Measurements from ENCODE around the gene COL3A1.

The COL3A1 gene

GRCh38 chr2:188974164-188974563, at the start of gene COL3A1:
TSS of gene COL3A1 (plus strand) at chr2:188974373. CDS start at chr2:188974490, 117 bp downstream.
- Mint-ChIP-seq H3K4me3 (no peak within 1 kb of the TSS), H3K27ac (no peak within 1 kb of the TSS), H3K9me3 (no peaks in the 10 kb centered on the region), H3K4me1 (peaks cover 0 to 6% of the 10 kb centered on the region in 2 donors), H3K27me3 (no peaks in the 10 kb centered on the region), H3K36me3 (no peaks in the 10 kb centered on the region)
- DNase-seq (no peak), ATAC-seq (replicated peaks) (no peak)

DNA sequence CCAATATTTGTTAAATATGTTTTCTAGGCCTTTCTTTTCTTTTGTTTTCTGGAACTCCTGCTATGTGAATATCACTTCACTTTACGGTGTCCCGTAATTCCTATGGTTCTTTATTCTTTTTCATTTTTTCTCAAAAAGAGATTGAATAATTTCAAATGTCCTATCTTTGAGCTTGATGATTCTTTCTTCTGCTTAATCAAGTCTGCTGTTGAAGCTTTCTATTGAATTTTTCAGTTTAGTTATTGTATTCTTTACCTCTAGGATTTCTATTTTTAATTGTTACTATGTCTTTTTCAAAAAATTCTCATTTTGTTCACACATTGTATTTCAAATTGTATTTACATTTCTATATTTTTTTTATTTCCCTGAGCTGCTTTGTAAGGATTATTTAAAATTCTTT, 45.5 kb upstream of the COL3A1 start:
- Mint-ChIP-seq H3K27ac (no peak overlapping the region), H3K36me3 (no peaks in the 10 kb centered on the region), H3K9me3 (peaks cover 5 to 10% of the 10 kb centered on the region in 2 donors), H3K4me3 (no peak overlapping the region), H3K4me1 (no peaks in the 10 kb centered on the region), H3K27me3 (no peaks in the 10 kb centered on the region)
- ATAC-seq (replicated peaks), result no peak
- no peak for DNase-seq

DNA sequence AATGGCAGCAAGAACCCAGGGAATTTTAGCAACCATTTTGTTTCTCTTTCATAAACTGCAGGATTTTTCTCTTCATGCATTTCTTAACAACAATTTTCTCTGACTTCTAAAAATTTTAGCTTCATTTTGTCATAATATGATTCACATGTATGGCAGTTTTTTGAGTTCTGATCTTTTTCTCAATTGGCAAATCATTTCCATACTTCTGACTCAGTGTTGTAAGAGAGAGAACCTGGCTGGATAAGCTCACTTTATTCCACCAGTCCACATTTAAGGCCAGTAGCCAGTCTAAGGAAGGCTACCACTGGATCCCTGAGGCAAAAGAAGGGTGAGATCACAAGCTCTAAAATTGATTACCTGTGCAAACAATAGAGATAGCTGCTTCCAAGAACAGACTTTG, 42.8 kb upstream of the COL3A1 start:
- Mint-ChIP-seq H3K9me3 (peaks cover 0 to 7% of the 10 kb centered on the region in 2 donors), H3K36me3 (no peaks in the 10 kb centered on the region), H3K4me3 (no peak overlapping the region), H3K4me1 (no peaks in the 10 kb centered on the region), H3K27ac (no peak overlapping the region), H3K27me3 (no peaks in the 10 kb centered on the region)
- ATAC-seq (replicated peaks), result no peak
- no peak for DNase-seq

GRCh38 chr2:188937228-188938220, 36.6 kb upstream of the COL3A1 start:
- no peaks in the 10 kb centered on the region for H3K9me3 Mint-ChIP-seq
- H3K36me3 Mint-ChIP-seq, result no peaks in the 10 kb centered on the region
- H3K4me3 Mint-ChIP-seq, result no peak overlapping the region
- DNase-seq, result no peak
- H3K27ac Mint-ChIP-seq, result no peak overlapping the region
- no peak for ATAC-seq (replicated peaks)
- no peaks in the 10 kb centered on the region for H3K4me1 Mint-ChIP-seq
- H3K27me3 Mint-ChIP-seq, result no peaks in the 10 kb centered on the region

DNA sequence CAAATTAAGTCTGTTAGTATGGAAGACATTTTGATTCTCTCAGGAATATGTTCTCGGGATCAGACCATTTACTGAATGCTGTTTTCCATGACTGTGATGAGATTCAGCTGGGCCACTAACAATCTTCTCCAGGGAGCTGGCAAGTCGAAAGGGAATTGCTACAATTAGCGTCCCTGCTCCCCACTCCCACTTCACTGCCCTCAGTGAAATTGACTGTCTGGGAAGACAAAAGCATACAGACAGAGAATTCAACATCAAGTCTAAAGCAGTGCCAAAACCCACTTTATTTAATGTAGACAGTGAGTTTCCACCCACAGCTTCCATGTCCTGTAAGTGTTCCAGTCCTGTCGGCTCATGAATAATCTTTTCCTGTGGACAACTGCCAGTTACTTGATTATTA, 34.0 kb upstream of the COL3A1 start:
- Mint-ChIP-seq H3K36me3 (no peaks in the 10 kb centered on the region), H3K27ac (no peak overlapping the region), H3K27me3 (no peaks in the 10 kb centered on the region), H3K9me3 (no peaks in the 10 kb centered on the region), H3K4me1 (no peaks in the 10 kb centered on the region), H3K4me3 (no peak overlapping the region)
- ATAC-seq (replicated peaks) (no peak), DNase-seq (no peak)

DNA sequence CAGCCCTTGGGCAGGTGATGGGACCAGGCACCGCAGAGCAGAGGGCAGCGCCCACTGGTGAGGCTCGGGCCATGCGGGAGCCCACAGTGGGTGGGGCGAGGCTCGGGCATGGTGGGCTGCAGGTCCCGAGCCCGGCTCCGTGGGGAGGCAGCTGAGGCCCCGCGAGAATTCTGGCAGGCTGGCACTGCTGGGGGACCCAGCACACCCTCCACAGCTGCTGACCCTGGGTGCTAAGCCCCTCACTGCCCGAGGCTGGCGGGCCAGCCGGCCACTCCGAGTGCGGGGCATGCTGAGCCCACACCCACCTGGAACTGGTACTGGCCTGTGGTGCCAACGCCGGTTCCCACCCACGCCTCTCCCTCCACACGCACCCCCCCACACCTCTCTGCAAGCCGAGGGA, 29.7 kb upstream of the COL3A1 start:
- no peaks in the 10 kb centered on the region for H3K27me3 Mint-ChIP-seq
- H3K4me3 Mint-ChIP-seq, result no peak overlapping the region
- H3K9me3 Mint-ChIP-seq, result peaks cover 2 to 5% of the 10 kb centered on the region in 2 donors
- no peaks in the 10 kb centered on the region for H3K36me3 Mint-ChIP-seq
- no peaks in the 10 kb centered on the region for H3K4me1 Mint-ChIP-seq
- H3K27ac Mint-ChIP-seq, result no peak overlapping the region
- ATAC-seq (replicated peaks), result no peak
- DNase-seq, result no peak

- ATAC-seq (replicated peaks) (no peak), DNase-seq (no peak)
- no peak overlapping the region for H3K4me3 Mint-ChIP-seq
- no peaks in the 10 kb centered on the region for H3K27me3 Mint-ChIP-seq
- no peak overlapping the region for H3K27ac Mint-ChIP-seq
- no peaks in the 10 kb centered on the region for H3K4me1 Mint-ChIP-seq
- no peaks in the 10 kb centered on the region for H3K36me3 Mint-ChIP-seq
- H3K9me3 Mint-ChIP-seq, result peaks cover 2 to 10% of the 10 kb centered on the region in 2 donors
These were observed 24.9 kb upstream of the COL3A1 start for GRCh38 chr2:188949046-188949818.

- Mint-ChIP-seq H3K4me3 (no peak overlapping the region), H3K27me3 (no peaks in the 10 kb centered on the region), H3K36me3 (no peaks in the 10 kb centered on the region), H3K27ac (no peak overlapping the region), H3K9me3 (peaks cover 0 to 10% of the 10 kb centered on the region in 2 donors), H3K4me1 (no peaks in the 10 kb centered on the region)
- DNase-seq (no peak), ATAC-seq (replicated peaks) (no peak)
These were observed 21.3 kb upstream of the COL3A1 start for GRCh38 chr2:188952901-188953300.

- H3K9me3 Mint-ChIP-seq, result peaks cover 3 to 4% of the 10 kb centered on the region in 2 donors
- no peaks in the 10 kb centered on the region for H3K27me3 Mint-ChIP-seq
- no peak overlapping the region for H3K4me3 Mint-ChIP-seq
- ATAC-seq (replicated peaks), result no peak
- no peak for DNase-seq
- H3K27ac Mint-ChIP-seq, result no peak overlapping the region
- no peaks in the 10 kb centered on the region for H3K36me3 Mint-ChIP-seq
- H3K4me1 Mint-ChIP-seq, result no peaks in the 10 kb centered on the region
These were observed 17.9 kb upstream of the COL3A1 start for GRCh38 chr2:188956290-188956689.

- no peak for DNase-seq
- no peaks in the 10 kb centered on the region for H3K27me3 Mint-ChIP-seq
- no peaks in the 10 kb centered on the region for H3K36me3 Mint-ChIP-seq
- H3K4me1 Mint-ChIP-seq, result no peaks in the 10 kb centered on the region
- no peak overlapping the region for H3K27ac Mint-ChIP-seq
- no peak overlapping the region for H3K4me3 Mint-ChIP-seq
- peaks cover 3 to 7% of the 10 kb centered on the region in 2 donors for H3K9me3 Mint-ChIP-seq
- no peak for ATAC-seq (replicated peaks)
These were observed 17.2 kb upstream of the COL3A1 start for GRCh38 chr2:188956961-188957360.

GRCh38 chr2:188957646-188958045, 16.5 kb upstream of the COL3A1 start:
- Mint-ChIP-seq H3K36me3 (no peaks in the 10 kb centered on the region), H3K4me3 (no peak overlapping the region), H3K27ac (no peak overlapping the region), H3K4me1 (no peaks in the 10 kb centered on the region), H3K9me3 (peaks cover 3 to 7% of the 10 kb centered on the region in 2 donors), H3K27me3 (no peaks in the 10 kb centered on the region)
- ATAC-seq (replicated peaks) (no peak), DNase-seq (no peak)

DNA sequence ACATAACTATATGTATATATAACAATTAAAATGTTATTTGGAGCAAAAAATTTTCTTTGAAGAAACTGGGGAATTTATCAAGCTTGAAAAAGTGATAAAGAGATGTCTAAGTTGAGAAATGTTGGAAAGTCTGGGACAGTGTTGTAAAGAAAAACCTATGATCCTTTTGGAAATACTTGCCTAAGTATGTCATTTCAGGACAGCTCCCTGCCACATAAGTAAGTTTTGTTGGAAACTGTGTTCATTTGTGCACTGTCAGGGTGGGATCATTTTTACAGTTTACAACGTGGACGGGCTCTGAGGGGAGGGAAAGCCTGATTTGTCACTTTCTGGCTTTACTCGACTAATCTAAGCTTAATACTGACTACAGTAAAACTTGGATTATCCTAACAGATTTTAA, 10.4 kb upstream of the COL3A1 start:
- Mint-ChIP-seq H3K9me3 (peaks cover 0 to 6% of the 10 kb centered on the region in 2 donors), H3K27ac (no peak overlapping the region), H3K27me3 (no peaks in the 10 kb centered on the region), H3K4me1 (no peaks in the 10 kb centered on the region), H3K4me3 (no peak overlapping the region), H3K36me3 (no peaks in the 10 kb centered on the region)
- DNase-seq (no peak), ATAC-seq (replicated peaks) (no peak)

- Mint-ChIP-seq H3K27me3 (no peaks in the 10 kb centered on the region), H3K4me3 (no peak overlapping the region), H3K9me3 (peaks cover 0 to 3% of the 10 kb centered on the region in 2 donors), H3K27ac (no peak overlapping the region), H3K4me1 (no peaks in the 10 kb centered on the region), H3K36me3 (no peaks in the 10 kb centered on the region)
- no peak for ATAC-seq (replicated peaks)
- DNase-seq, result no peak
These were observed 9.1 kb upstream of the COL3A1 start for GRCh38 chr2:188964976-188965546.

DNA sequence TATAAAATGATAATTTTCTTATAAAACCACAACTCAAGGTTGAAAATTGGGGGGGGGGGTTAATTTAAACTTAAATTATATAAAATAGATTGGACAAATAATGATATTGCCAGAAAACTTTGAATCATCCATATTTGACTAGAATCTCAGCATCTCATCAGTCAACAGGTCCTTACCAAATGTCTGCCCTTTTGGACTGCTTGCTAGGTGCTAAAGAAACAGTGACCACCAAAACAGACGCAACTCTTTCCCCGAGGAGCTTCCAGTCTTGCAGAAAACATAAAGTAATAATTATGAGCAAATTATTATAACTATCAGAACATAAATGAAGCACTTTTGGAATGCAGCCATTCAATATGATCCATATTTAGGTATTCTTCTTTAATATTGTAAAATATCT, 8.6 kb upstream of the COL3A1 start:
- DNase-seq (no peak), ATAC-seq (replicated peaks) (no peak)
- no peaks in the 10 kb centered on the region for H3K27me3 Mint-ChIP-seq
- H3K27ac Mint-ChIP-seq, result no peak overlapping the region
- H3K4me1 Mint-ChIP-seq, result no peaks in the 10 kb centered on the region
- peaks cover 0 to 3% of the 10 kb centered on the region in 2 donors for H3K9me3 Mint-ChIP-seq
- no peak overlapping the region for H3K4me3 Mint-ChIP-seq
- no peaks in the 10 kb centered on the region for H3K36me3 Mint-ChIP-seq

Data from stimulated activated naive B cell treated with anti-CD40 and anti-IgM and Interleukin-4, amounts not matched to agents 10 μg/mL and 1 μg/mL and 100 μg/mL, for 72 hours (primary cell).